WERI-Rb-1 (cell line): Measurements from ENCODE around the gene DCP1A.

Source experiments
- DNase-seq: peaks from one replicate; pipeline ENCODE4 v3.0.0-alpha.2; 2020
- H3K27ac ChIP-seq: fragments of 250-450 bp; sonication (Bioruptor Pico); 2 replicates; pipeline ENCODE4 v1.5.1; 2020; ENCODE audit warnings: mild to moderate bottlenecking, moderate library complexity
- H3K27me3 ChIP-seq: fragments of 250-450 bp; sonication (Bioruptor Pico); 2 replicates; pipeline ENCODE4 v1.5.1; 2021; ENCODE audit warnings: mild to moderate bottlenecking, low read depth, moderate library complexity; ENCODE audit not compliant: insufficient read depth, severe bottlenecking
- H3K36me3 ChIP-seq: fragments of 250-450 bp; sonication (Bioruptor Pico); 2 replicates; pipeline ENCODE4 v1.5.1; 2020; ENCODE audit warnings: mild to moderate bottlenecking, moderate library complexity
- H3K4me3 ChIP-seq: 2 replicates; pipeline ENCODE4 v1.5.1; 2011; ENCODE audit warnings: low read depth, mild to moderate bottlenecking, control low read depth, low read length
- H3K9me3 ChIP-seq: fragments of 250-450 bp; sonication (Bioruptor Pico); 2 replicates; pipeline ENCODE4 v1.5.1; 2021; ENCODE audit warnings: mild to moderate bottlenecking, moderate library complexity; ENCODE audit not compliant: severe bottlenecking
- TF ChIP-seq, protein P1 (sequence below): IDR thresholded peaks from 2 replicates; pipeline ENCODE4 v1.5.1; 2011; ENCODE audit warnings: low read depth, mild to moderate bottlenecking, control low read depth, inconsistent platforms, low read length

The DCP1A gene

DNA sequence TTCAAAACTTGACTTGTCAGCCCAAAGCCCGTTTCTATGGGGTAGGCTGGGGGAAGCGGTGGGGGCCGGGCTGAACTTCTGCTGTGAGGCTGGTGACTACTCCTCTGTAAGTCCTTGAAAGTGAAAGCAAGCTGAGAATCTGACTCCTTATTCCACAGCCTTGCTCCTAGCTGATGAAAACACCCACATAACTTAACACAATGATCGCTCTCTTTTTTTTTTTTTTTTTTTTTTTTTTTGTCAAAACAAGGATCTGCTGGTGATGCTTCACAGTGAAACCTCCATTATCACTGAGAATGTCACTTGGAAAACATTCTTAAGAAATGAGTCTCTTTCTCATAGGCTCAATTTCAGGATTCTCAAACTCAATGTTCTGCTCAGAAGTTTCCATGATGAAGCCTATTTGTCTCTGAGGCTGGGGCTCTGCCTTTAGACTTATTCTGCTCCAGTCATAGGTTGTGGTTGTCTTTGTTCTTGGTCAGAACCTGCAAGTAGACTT lies 60.2 kb downstream of the DCP1A start:
- Histone ChIP-seq H3K36me3 (peaks cover 28% of the 10 kb centered on the region), H3K27ac (no peak overlapping the region), H3K9me3 (no peaks in the 10 kb centered on the region), H3K4me3 (no peak overlapping the region), H3K27me3 (no peaks in the 10 kb centered on the region)
- DNase-seq = no peak
- TF ChIP-seq, protein P1, sequence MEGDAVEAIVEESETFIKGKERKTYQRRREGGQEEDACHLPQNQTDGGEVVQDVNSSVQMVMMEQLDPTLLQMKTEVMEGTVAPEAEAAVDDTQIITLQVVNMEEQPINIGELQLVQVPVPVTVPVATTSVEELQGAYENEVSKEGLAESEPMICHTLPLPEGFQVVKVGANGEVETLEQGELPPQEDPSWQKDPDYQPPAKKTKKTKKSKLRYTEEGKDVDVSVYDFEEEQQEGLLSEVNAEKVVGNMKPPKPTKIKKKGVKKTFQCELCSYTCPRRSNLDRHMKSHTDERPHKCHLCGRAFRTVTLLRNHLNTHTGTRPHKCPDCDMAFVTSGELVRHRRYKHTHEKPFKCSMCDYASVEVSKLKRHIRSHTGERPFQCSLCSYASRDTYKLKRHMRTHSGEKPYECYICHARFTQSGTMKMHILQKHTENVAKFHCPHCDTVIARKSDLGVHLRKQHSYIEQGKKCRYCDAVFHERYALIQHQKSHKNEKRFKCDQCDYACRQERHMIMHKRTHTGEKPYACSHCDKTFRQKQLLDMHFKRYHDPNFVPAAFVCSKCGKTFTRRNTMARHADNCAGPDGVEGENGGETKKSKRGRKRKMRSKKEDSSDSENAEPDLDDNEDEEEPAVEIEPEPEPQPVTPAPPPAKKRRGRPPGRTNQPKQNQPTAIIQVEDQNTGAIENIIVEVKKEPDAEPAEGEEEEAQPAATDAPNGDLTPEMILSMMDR = no peak

DNA sequence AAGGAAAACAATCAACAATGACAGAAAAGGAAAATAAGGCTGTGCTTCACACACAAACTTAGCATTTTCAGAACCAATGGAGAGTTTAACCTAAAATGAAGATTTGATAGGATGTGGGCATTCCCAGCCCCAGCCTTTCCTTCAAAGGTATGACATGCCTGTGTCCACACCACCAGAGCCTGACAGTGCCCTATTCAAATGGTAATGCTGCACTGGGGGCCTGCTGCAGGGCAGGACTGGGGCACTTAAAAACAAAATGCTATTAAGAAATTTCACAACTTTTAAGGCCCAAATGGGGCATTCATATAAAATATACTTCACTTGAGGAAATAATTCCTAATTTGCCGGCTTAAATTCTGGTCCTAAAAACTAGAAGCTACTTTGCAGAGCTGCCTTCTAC lies 60.6 kb downstream of the DCP1A start:
- no peak overlapping the region for H3K4me3 ChIP-seq
- no peaks in the 10 kb centered on the region for H3K9me3 ChIP-seq
- H3K36me3 ChIP-seq = peaks cover 28% of the 10 kb centered on the region
- no peaks in the 10 kb centered on the region for H3K27me3 ChIP-seq
- no peak for DNase-seq
- no peak overlapping the region for H3K27ac ChIP-seq
- TF ChIP-seq, protein P1 = no peak

DNA sequence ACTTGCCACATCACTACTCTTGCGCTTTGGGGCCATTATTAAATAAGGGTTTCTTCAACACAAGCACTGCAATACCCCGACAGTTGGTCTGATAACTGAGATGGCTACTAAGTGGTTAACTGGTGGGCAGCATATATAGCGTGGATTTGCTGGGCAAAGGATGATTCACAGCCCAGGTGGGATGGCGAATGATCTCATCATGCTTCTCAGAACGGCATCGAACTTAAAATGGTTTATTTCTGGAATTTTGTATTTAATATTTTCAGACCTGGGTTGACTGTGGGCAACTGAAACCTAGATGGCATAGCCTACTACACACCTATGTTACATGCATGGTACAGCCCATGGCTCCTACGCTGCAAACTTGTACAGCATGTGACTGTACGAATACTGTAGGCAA lies 64.8 kb downstream of the DCP1A start:
- no peaks in the 10 kb centered on the region for H3K27me3 ChIP-seq
- peaks cover 24% of the 10 kb centered on the region for H3K36me3 ChIP-seq
- TF ChIP-seq, protein P1 = no peak
- H3K4me3 ChIP-seq = no peak overlapping the region
- no peak overlapping the region for H3K27ac ChIP-seq
- DNase-seq = no peak
- H3K9me3 ChIP-seq = no peaks in the 10 kb centered on the region

DNA sequence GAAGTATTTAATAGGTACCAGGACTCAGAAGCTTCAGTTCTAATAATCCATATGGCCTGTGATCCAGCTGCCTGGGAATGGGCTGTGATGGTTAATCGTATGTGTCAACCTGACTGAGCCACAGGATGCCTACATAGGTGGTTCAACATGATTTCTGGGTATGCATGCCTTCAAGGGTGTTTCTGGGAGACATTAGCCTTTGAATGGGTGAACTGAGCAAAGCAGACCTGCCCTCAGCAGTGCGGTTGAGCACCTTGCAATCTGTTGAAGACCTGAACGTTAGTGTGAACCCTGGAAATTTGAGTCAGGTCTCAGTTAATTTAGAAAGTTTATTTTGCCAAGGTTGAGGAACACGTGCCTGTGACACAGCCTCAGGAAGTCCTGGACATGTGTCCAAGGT lies 68.7 kb downstream of the DCP1A start:
- no peak for DNase-seq
- TF ChIP-seq, protein P1 = no peak

DNA sequence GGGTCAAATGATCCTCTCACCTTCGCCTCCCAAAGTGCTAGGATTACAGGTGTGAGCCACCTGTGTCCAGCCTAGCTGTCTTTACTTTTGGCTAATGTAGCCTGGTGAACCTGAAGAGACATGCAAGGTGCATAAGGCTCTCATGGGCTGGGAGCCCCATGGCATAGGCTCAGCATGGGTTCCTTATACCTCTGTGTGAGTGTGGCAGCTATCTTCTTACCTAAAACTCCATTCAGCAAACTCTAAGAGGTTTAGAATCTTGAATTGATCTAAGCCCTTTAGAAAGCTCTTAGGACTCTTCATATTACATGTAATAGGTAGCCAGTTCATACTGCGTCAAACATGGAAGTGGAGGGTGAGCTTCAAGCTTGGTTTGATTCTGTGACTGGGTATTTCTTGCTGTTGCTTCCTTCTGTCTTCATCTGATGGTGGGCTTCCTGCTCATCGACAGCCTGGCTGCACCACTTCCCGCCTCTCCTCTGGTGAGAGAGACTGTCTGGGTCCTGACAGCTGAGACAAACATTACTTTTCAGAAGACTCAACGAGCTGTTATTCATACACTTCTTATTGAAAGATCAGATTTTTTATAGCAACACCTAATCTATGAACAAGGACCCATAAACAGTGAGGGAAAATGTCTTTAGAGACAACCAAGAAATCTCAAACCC lies 72.3 kb downstream of the DCP1A start:
- no peak overlapping the region for H3K4me3 ChIP-seq
- H3K9me3 ChIP-seq = no peaks in the 10 kb centered on the region
- no peak overlapping the region for H3K27ac ChIP-seq
- no peaks in the 10 kb centered on the region for H3K36me3 ChIP-seq
- TF ChIP-seq, protein P1 = no peak
- no peaks in the 10 kb centered on the region for H3K27me3 ChIP-seq
- DNase-seq = no peak

More for the DNA sequence above, 68.7 kb downstream of the DCP1A start:
- Histone ChIP-seq H3K9me3 (no peaks in the 10 kb centered on the region), H3K4me3 (no peak overlapping the region), H3K36me3 (no peaks in the 10 kb centered on the region), H3K27ac (no peak overlapping the region), H3K27me3 (no peaks in the 10 kb centered on the region)
